PFSK-1 (cell line): ENCODE data around the gene RUNX2.

Experiments
- FOXP2 ChIP-seq: optimal IDR thresholded peaks from 2 replicates; pipeline ENCODE3; 2011; ENCODE audit warnings: borderline replicate concordance, control low read depth, inconsistent platforms; ENCODE audit not compliant: insufficient read depth; ENCODE audit errors: extremely low read length, extremely low read depth
- POLR2AphosphoS5 ChIP-seq: IDR thresholded peaks from 2 replicates; pipeline ENCODE4 v1.6.1; 2012; ENCODE audit warnings: low read depth, mild to moderate bottlenecking, control low read depth, low read length, moderate library complexity
- REST ChIP-seq, 2 experiments: IDR thresholded peaks; 2 replicates each; pipeline versions ENCODE4 v1.6.1 to v1.8.0; 2011 to 2012; ENCODE audit warnings: low read depth in 2 of 2, low read length in 2 of 2, control low read depth in 1 of 2, inconsistent platforms in 1 of 2, mild to moderate bottlenecking in 1 of 2, moderate library complexity in 1 of 2; ENCODE audit not compliant: insufficient read depth in 1 of 2
- SIN3A ChIP-seq: IDR thresholded peaks from 2 replicates; pipeline ENCODE4 v1.6.1; 2012; ENCODE audit warnings: mild to moderate bottlenecking, low read length, moderate library complexity, borderline replicate concordance; ENCODE audit not compliant: insufficient read depth
- TAF1 ChIP-seq: IDR thresholded peaks from 2 replicates; pipeline ENCODE4 v1.6.1; 2012; ENCODE audit warnings: low read length, control low read depth, borderline replicate concordance; ENCODE audit not compliant: insufficient read depth

The RUNX2 gene

GRCh38 chr6:45687570-45687969 lies 359.4 kb downstream of the RUNX2 start:
- TF ChIP-seq TAF1, result no peak
- no peak for TF ChIP-seq FOXP2
- TF ChIP-seq SIN3A, result no peak
- TF ChIP-seq POLR2AphosphoS5, result no peak
- TF ChIP-seq REST (IDR thresholded peaks at IDR 0.05; ENCODE audit: insufficient read depth in 1 of 2, low read depth in 2 of 2, low read length in 2 of 2), result no peak

- TF ChIP-seq FOXP2 (no peak), POLR2AphosphoS5 (no peak), REST (IDR thresholded peaks at IDR 0.05; ENCODE audit: insufficient read depth in 1 of 2, low read depth in 2 of 2, low read length in 2 of 2) (no peak), SIN3A (no peak), TAF1 (no peak)
Measured at GRCh38 chr6:45688180-45688579, 360.1 kb downstream of the RUNX2 start.

- no peak for TF ChIP-seq POLR2AphosphoS5
- TF ChIP-seq REST (IDR thresholded peaks at IDR 0.05; ENCODE audit: insufficient read depth in 1 of 2, low read depth in 2 of 2, low read length in 2 of 2), result no peak
- TF ChIP-seq FOXP2, result no peak
- no peak for TF ChIP-seq TAF1
- no peak for TF ChIP-seq SIN3A
Measured at GRCh38 chr6:45689926-45690615, 361.9 kb downstream of the RUNX2 start.

- TF ChIP-seq SIN3A, result no peak
- TF ChIP-seq FOXP2, result no peak
- no peak for TF ChIP-seq POLR2AphosphoS5
- TF ChIP-seq REST (IDR thresholded peaks at IDR 0.05; ENCODE audit: insufficient read depth in 1 of 2, low read depth in 2 of 2, low read length in 2 of 2), result no peak
- TF ChIP-seq TAF1, result no peak
Measured at GRCh38 chr6:45690846-45691245, 362.7 kb downstream of the RUNX2 start.

GRCh38 chr6:45691426-45691825 lies 363.3 kb downstream of the RUNX2 start:
- TF ChIP-seq SIN3A, result no peak
- no peak for TF ChIP-seq TAF1
- TF ChIP-seq POLR2AphosphoS5, result no peak
- no peak for TF ChIP-seq REST (IDR thresholded peaks at IDR 0.05; ENCODE audit: insufficient read depth in 1 of 2, low read depth in 2 of 2, low read length in 2 of 2)
- no peak for TF ChIP-seq FOXP2
